IMR-90 (cell line): ENCODE results near the gene RNF213. TPM values are rescaled to one million over a fixed set of nuclear protein-coding genes. Genes with fewer than 3 reads are reported as not detected.

Experiments
- ATAC-seq: fragments of 200-7000 bp; cut with Tn5 transposase; 2 replicates; pipeline ENCODE4 v1.9.1; 2020; ENCODE audit warnings: low read depth, mild to moderate bottlenecking, moderate library complexity
- BruUV-seq: library from RNA; stranded (reverse); fragments of 400-500 nt; replicated peaks from 2 replicates; lab custom pipeline; 2021; lab: Mats Ljungman, UMichigan
- CTCF ChIA-PET: fragments of 300-600 bp; formaldehyde crosslinking; extraction: SDS; loops from one replicate; lab custom pipeline; 2021; ENCODE audit warnings: antibody characterized with exemption; lab: Yijun Ruan, JAX
- POLR2A ChIA-PET: fragments of 300-600 bp; sonication (Branson Sonifier 250); formaldehyde crosslinking; loops from one replicate; lab custom pipeline; 2022; ENCODE audit warnings: antibody characterized with exemption; ENCODE audit not compliant: unreplicated experiment; lab: Charles Lee
- DNase-seq: peaks from one replicate; pipeline ENCODE4 v3.0.0; 2013
- H2AFZ ChIP-seq: replicated peaks from 2 replicates; pipeline ENCODE3; 2013; ENCODE audit warnings: low read length, mild to moderate bottlenecking; ENCODE audit not compliant: poor library complexity
- H2AK5ac ChIP-seq: 2 replicates; pipeline ENCODE4 v1.6.1; 2013; ENCODE audit warnings: low read depth, low read length, inconsistent platforms
- H2AK9ac ChIP-seq: replicated peaks from 2 replicates; pipeline ENCODE3; 2013; ENCODE audit warnings: mild to moderate bottlenecking, low read depth, low read length, moderate library complexity; ENCODE audit not compliant: poor library complexity
- H2BK120ac ChIP-seq: 2 replicates; pipeline ENCODE4 v1.6.1; 2013; ENCODE audit warnings: low read depth, low read length, inconsistent platforms
- H2BK15ac ChIP-seq: 3 replicates; pipeline ENCODE4 v1.6.1; 2013; ENCODE audit warnings: low read depth, low read length, inconsistent platforms
- H2BK20ac ChIP-seq: 2 replicates; pipeline ENCODE4 v1.6.1; 2013; ENCODE audit warnings: low read depth, mild to moderate bottlenecking, inconsistent platforms, low read length, moderate library complexity
- H2BK5ac ChIP-seq: 2 replicates; pipeline ENCODE4 v1.6.1; 2013; ENCODE audit warnings: mild to moderate bottlenecking, low read depth, low read length, inconsistent platforms; ENCODE audit not compliant: poor library complexity, severe bottlenecking
- H3K14ac ChIP-seq: replicated peaks from 2 replicates; pipeline ENCODE4 v1.6.1; 2013; ENCODE audit warnings: low read depth, low read length, inconsistent platforms
- H3K18ac ChIP-seq: 2 replicates; pipeline ENCODE4 v1.6.1; 2013; ENCODE audit warnings: low read depth, low read length, control low read depth
- H3K23ac ChIP-seq: 2 replicates; pipeline ENCODE4 v1.6.1; 2013; ENCODE audit warnings: low read depth, low read length, inconsistent platforms
- H3K27ac ChIP-seq: 2 replicates; pipeline ENCODE4 v1.5.1; 2013; ENCODE audit warnings: mild to moderate bottlenecking, control low read depth, low read length; ENCODE audit not compliant: insufficient read depth
- H3K27me3 ChIP-seq: 2 replicates; pipeline ENCODE4 v1.6.1; 2013; ENCODE audit warnings: low read length; ENCODE audit not compliant: control insufficient read depth, insufficient read depth
- H3K36me3 ChIP-seq: 2 replicates; pipeline ENCODE4 v1.6.1; 2013; ENCODE audit warnings: low read length, mixed read lengths; ENCODE audit not compliant: control insufficient read depth, insufficient read depth
- H3K4ac ChIP-seq: 2 replicates; pipeline ENCODE4 v1.6.1; 2013; ENCODE audit warnings: low read depth, low read length, inconsistent platforms
- H3K4me1 ChIP-seq: 2 replicates; pipeline ENCODE4 v1.6.1; 2013; ENCODE audit warnings: low read length, mixed read lengths; ENCODE audit not compliant: control insufficient read depth, insufficient read depth
- H3K4me2 ChIP-seq: 2 replicates; pipeline ENCODE4 v1.6.1; 2013; ENCODE audit warnings: low read depth, mild to moderate bottlenecking, control low read depth, low read length, moderate library complexity
- H3K4me3 ChIP-seq: 2 replicates; pipeline ENCODE4 v1.5.1; 2013; ENCODE audit warnings: low read depth, mild to moderate bottlenecking, control low read depth, low read length, moderate library complexity; ENCODE audit not compliant: insufficient read depth
- H3K56ac ChIP-seq: 2 replicates; pipeline ENCODE4 v1.6.1; 2013; ENCODE audit warnings: low read length, inconsistent platforms; ENCODE audit not compliant: insufficient read depth; ENCODE audit errors: extremely low read depth
- H3K79me1 ChIP-seq, 2 experiments: 2 replicates each; pipeline ENCODE4 v1.6.1; 2013; ENCODE audit warnings: low read length in 2 of 2, inconsistent platforms in 1 of 2, low read depth in 1 of 2
- H3K9ac ChIP-seq: 2 replicates; pipeline ENCODE4 v1.6.1; 2013; ENCODE audit warnings: low read depth, low read length, control low read depth
- H3K9me1 ChIP-seq: 2 replicates; pipeline ENCODE4 v1.6.1; 2013; ENCODE audit warnings: low read length, inconsistent platforms; ENCODE audit not compliant: insufficient read depth
- H3K9me3 ChIP-seq: 2 replicates; pipeline ENCODE4 v1.6.1; 2013; ENCODE audit warnings: low read length; ENCODE audit not compliant: control insufficient read depth, insufficient read depth
- H4K20me1 ChIP-seq: 2 replicates; pipeline ENCODE4 v1.6.1; 2013; ENCODE audit warnings: low read length, inconsistent platforms; ENCODE audit not compliant: insufficient read depth
- H4K5ac ChIP-seq: 2 replicates; pipeline ENCODE4 v1.6.1; 2013; ENCODE audit warnings: mild to moderate bottlenecking, low read depth, low read length, control low read depth
- H4K8ac ChIP-seq, 2 experiments: 2 replicates each; pipeline ENCODE4 v1.6.1; 2013; ENCODE audit warnings: low read depth in 2 of 2, low read length in 2 of 2, control low read depth in 1 of 2, inconsistent platforms in 1 of 2
- H4K91ac ChIP-seq: 2 replicates; pipeline ENCODE4 v1.6.1; 2013; ENCODE audit warnings: low read depth, low read length, inconsistent platforms; ENCODE audit not compliant: insufficient read depth
- CHD1 ChIP-seq: IDR thresholded peaks from 2 replicates; pipeline ENCODE4 v1.6.1; 2012; ENCODE audit warnings: low read depth, low read length, improper control_type of control experiment
- RAD21 ChIP-seq: IDR thresholded peaks from 2 replicates; pipeline ENCODE4 v1.6.1; 2012; ENCODE audit warnings: low read length, improper control_type of control experiment
- RFX5 ChIP-seq: IDR thresholded peaks from 2 replicates; pipeline ENCODE4 v1.8.0; 2012; ENCODE audit warnings: low read depth, mild to moderate bottlenecking, low read length, moderate library complexity
- WGBS, 2 experiments: methylation state at CpG; one replicate each; pipeline versions ENCODE4 v1.1.5 to v1.1.7; 2013; ENCODE audit warnings: missing lambda C conversion rate in 2 of 2; ENCODE audit not compliant: insufficient read length in 1 of 2; ENCODE audit errors: extremely low coverage in 2 of 2; 5-methylcytosine and 5-hydroxymethylcytosine counted together
- dilution Hi-C: fragments of 300-500 bp; cut with HindIII; formaldehyde crosslinking; loops from one replicate; pipeline ENCODE4 v1.14.3; 2018; ENCODE audit warnings: low sequenced_read_pairs; ENCODE audit not compliant: unreplicated experiment
- in situ Hi-C: fragments of 300-500 bp; cut with MboI; formaldehyde crosslinking; loops from 3 replicates; pipeline ENCODE4 v1.14.3; 2019; ENCODE audit warnings: low sequenced_read_pairs, inconsistent platforms, mixed read lengths
- intact Hi-C: fragments of 100-400 bp; cut with micrococcal nuclease; formaldehyde crosslinking; loops from 2 replicates; pipeline ENCODE4 v1.10.0; 2022
- polyA plus RNA-seq, 3 experiments: library from polyadenylated mRNA; depleted of rRNA; stranded (reverse); fragments of >200 nt; gene quantifications; 2 replicates each; pipeline ENCODE4 v1.2.3, GENCODE V29; 2012; ENCODE audit warnings: low replicate concordance in 1 of 3
- total RNA-seq: library from RNA; depleted of rRNA; stranded (reverse); fragments of >200 nt; gene quantifications from 2 replicates; pipeline ENCODE4 v1.2.3, GENCODE V29; 2012

RNF213 gene
- total and polyA plus RNA-seq, 2 of the 4 experiments (the other 2 are of a cell fraction): 23.4 to 36.0 TPM

DNA sequence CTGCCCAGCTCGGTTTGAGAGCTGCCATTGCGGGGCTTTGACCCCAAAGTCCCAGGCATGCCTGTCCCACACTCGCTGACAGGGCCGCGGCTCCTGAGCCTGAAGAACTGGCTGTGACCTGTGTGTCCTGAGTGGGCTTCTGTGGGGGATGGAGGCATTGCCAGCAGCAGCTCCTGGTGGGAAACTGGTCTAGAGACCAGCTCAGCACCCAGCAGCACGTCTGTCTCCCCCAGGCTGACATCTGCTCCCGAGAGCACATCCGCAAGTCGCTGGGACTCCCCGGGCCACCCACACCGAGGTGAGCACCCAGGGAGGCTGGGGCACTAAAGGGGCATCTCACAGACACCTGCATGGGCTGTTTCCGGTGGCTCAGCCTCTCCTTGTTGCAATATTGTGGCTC lies 167.7 kb downstream of the RNF213 start:
- Histone ChIP-seq H4K5ac (no peak overlapping the region), H3K79me1 (no peaks in the 10 kb centered on the region), H3K9me1 (no peaks in the 10 kb centered on the region), H2BK5ac (no peak overlapping the region), H4K20me1 (peaks cover 7% of the 10 kb centered on the region), H2BK120ac (no peak overlapping the region), H3K4me1 (no peaks in the 10 kb centered on the region), H3K36me3 (peaks cover 13% of the 10 kb centered on the region; the same call in 1 of the 2 replicates), H3K4me3 (no peak overlapping the region), H2BK20ac (no peak overlapping the region), H4K91ac (no peak overlapping the region), H3K14ac (no peak overlapping the region), H2AK9ac (no peak overlapping the region), H4K8ac (no peak overlapping the region), H3K4ac (no peak overlapping the region), H2BK15ac (no peak overlapping the region), H3K27me3 (no peaks in the 10 kb centered on the region), H3K9ac (no peak overlapping the region), H3K9me3 (no peaks in the 10 kb centered on the region), H3K27ac (no peak overlapping the region), H3K23ac (no peak overlapping the region), H3K18ac (no peak overlapping the region), H2AFZ (no peak overlapping the region), H3K56ac (no peak overlapping the region), H2AK5ac (no peak overlapping the region), H3K4me2 (no peak overlapping the region)
- dilution Hi-C loops (no loop called here), in situ Hi-C loops (loop anchor here (5.0 to 10.0 kb wide), 2 partner anchors 446 to 554 kb away; no protein-coding TSS in a partner anchor), intact Hi-C loops (loop anchor here (5.0 kb wide), 3 partner anchors 44 to 464 kb away; no protein-coding TSS in a partner anchor)
- TF ChIP-seq RFX5 (no peak), CHD1 (no peak), RAD21 (no peak)
- no TSS peak for BruUV-seq
- ChIA-PET POLR2A (interaction anchor here (0.6 kb wide), 1 partner anchor 9 kb away, joined by 4 read pairs; no protein-coding TSS in a partner anchor), CTCF (no interaction called here)
- WGBS, 2 experiments: 67% methylated on average over 1 of the region's 12 CpGs; no CpG with 5 or more reads in 1 of the 2 experiments
- DNase-seq (no peak), ATAC-seq (no peak)
